ENCODE results near the gene KCTD14.
"Not testable (repeated sequence)": the region's sequence is repeated elsewhere in the genome, so short reads cannot be mapped to it uniquely, and the experiment has no call there.

Gene KCTD14

GRCh38 chr11:78022397-78023396, at the start of gene KCTD14:
TSS of gene KCTD14 (minus strand) at chr11:78023276. CDS start at chr11:78023249, 27 bp downstream.
- DNase-seq, result peak; percentile 7 to 58

- DNase-seq, result no peak
These were observed 49.4 kb upstream of the KCTD14 start for GRCh38 chr11:78072455-78072854.

GRCh38 chr11:78071717-78072116, 48.6 kb upstream of the KCTD14 start:
- DNase-seq, result no peak

- no peak for DNase-seq
These were observed 47.5 kb upstream of the KCTD14 start for GRCh38 chr11:78070621-78071020.

GRCh38 chr11:78069465-78069864, 46.4 kb upstream of the KCTD14 start:
- DNase-seq, result peak in 1 of 2 experiments; percentile 17

- no peak for DNase-seq
These were observed 44.6 kb upstream of the KCTD14 start for GRCh38 chr11:78067704-78068103.

GRCh38 chr11:78066471-78066870, 43.4 kb upstream of the KCTD14 start:
- no peak for DNase-seq

GRCh38 chr11:78065203-78065602, 42.1 kb upstream of the KCTD14 start:
- DNase-seq, result no peak

- no peak for DNase-seq
These were observed 40.5 kb upstream of the KCTD14 start, which contains the start of gene THRSP for GRCh38 chr11:78063440-78064181. TSS of gene THRSP (plus strand) at chr11:78063861. CDS start at chr11:78063882, 21 bp downstream.

GRCh38 chr11:78062671-78063070, 39.6 kb upstream of the KCTD14 start:
- DNase-seq, result no peak

GRCh38 chr11:78061921-78062311, 38.8 kb upstream of the KCTD14 start:
- DNase-seq, result no peak

GRCh38 chr11:78061088-78061920, 38.2 kb upstream of the KCTD14 start:
- DNase-seq, result no peak

- no peak for DNase-seq
These were observed 37.5 kb upstream of the KCTD14 start for GRCh38 chr11:78060533-78060932.

GRCh38 chr11:78059749-78060328, 36.8 kb upstream of the KCTD14 start:
- not testable (repeated sequence) for DNase-seq

- DNase-seq, result no peak
These were observed 34.5 kb upstream of the KCTD14 start for GRCh38 chr11:78057462-78058055.

GRCh38 chr11:78056093-78056492, 33.0 kb upstream of the KCTD14 start:
- DNase-seq, result no peak

- no peak for DNase-seq
These were observed 31.9 kb upstream of the KCTD14 start for GRCh38 chr11:78054971-78055370.

- peak in 1 of 2 experiments; percentile 29 for DNase-seq
These were observed 28.1 kb upstream of the KCTD14 start for GRCh38 chr11:78050964-78051831.

GRCh38 chr11:78049348-78049747, 26.3 kb upstream of the KCTD14 start:
- DNase-seq, result no peak

- DNase-seq, result peak in 1 of 2 experiments; percentile 13
These were observed 25.5 kb upstream of the KCTD14 start for GRCh38 chr11:78048561-78048960.

- no peak for DNase-seq
These were observed 23.4 kb upstream of the KCTD14 start for GRCh38 chr11:78046486-78046854.

Measured in SW 1271 (cell line).